ENCODE measurements around the gene PRTG.
A peak's percentile ranks its signal among the peaks of the same experiment; 100 is the strongest.
"Not testable (repeated sequence)": the region's sequence is repeated elsewhere in the genome, so short reads cannot be mapped to it uniquely, and the experiment has no call there.

The PRTG gene

GRCh38 chr15:55627730-55628368, 115.1 kb downstream of the PRTG start:
- no peak for DNase-seq

GRCh38 chr15:55619783-55620182, 123.2 kb downstream of the PRTG start:
- no peak for DNase-seq

GRCh38 chr15:55618387-55618786, 124.6 kb downstream of the PRTG start:
- no peak for DNase-seq

DNA sequence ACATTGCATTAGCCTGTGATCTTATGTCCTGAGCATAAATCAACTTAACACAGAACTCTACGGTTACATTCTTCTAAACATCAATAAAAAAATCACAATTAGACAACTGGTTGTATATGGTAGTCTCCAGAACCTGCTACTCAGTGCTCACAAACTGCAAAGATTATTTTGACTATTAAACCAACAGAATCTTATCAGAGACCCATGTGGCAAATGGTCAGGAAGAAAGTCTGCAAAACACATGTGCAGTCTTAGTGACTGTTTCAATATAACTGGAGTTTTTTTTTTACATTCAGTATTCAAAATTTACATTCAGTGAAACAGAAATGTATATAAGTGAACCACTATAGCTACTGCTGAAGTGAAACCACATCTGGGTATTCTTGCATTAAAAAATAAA, 127.5 kb downstream of the PRTG start:
- no peak for DNase-seq

DNA sequence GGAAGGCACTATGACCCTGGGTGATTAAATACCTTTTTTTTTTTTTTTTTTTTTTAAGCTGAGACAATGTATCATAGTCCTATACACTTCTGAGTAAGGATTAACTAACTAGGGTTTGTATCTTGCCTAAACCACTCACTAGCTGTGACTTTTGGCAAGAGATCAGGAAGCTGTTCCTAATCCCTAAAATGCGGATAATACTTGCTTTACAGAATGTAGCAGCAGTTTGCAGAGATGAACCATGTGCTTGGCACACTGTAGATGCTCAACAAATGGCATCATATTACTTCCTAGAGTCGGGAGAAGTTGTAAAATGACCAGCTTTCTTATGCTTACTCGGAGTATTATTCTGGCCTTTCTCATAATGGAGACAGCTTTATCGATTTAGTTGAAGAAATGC, 129.2 kb downstream of the PRTG start:
- no peak for DNase-seq

DNA sequence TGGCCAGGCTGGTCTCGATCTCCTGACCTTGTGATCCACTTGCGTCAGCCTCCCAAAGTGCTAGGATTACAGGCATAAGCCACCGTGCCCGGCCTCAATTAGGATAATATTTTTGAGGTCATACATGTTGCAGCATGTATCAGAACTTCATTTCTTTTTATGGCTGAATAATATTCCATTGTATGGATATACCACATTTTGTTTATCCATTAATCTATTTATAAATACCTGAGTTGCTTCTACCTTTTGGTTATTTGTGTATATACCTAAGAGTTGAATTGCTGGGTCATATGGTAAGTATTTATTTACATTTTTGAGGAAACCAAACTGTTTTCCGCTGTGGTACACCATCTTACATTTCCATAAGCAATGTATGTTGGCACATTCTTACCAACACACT, 136.7 kb downstream of the PRTG start:
- DNase-seq, result no peak

- no peak for DNase-seq
Measured at GRCh38 chr15:55601374-55601773, 141.6 kb downstream of the PRTG start.

- DNase-seq, result no peak
Measured at GRCh38 chr15:55599439-55599838, 143.5 kb downstream of the PRTG start.

DNA sequence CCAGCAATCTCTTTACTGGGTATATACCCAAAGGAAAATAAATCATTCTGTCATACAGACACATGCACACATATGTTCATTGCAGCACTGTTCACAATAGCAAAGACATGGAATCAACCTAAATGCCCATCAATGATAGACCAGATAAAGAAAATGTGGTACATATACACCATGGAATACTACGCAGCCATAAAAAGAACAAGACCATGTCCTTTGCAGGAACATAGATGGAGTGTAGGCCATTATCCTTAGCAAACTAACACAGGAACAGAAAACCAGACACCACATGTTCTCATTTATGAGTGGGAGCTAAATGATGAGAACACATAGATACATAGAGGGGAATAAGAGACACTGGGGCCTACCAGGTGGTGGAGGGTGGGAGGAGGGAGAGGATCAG, 149.9 kb downstream of the PRTG start:
- not testable (repeated sequence) for DNase-seq

- DNase-seq, result no peak
Measured at GRCh38 chr15:55590788-55591187, 152.2 kb downstream of the PRTG start.

DNA sequence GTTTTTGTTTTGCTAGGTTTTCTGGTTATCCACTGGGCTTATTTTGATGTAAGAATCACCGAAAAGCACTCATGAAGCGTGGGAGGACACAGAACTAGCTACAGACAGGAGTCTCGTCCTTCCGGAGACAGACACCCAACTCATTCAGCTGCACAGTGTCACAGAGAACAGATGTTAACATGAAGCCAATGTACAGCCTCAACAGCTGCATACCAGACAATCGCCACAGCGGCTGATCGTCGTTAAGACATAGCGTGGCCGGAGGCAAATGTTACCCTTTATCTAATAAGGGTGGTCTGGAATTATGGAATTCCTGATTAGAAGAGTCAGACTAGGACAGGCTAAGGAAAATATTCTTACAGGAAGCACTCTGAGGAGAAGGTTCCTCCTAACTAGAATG, 153.7 kb downstream of the PRTG start:
- DNase-seq, result no peak

GRCh38 chr15:55588815-55589115, 154.2 kb downstream of the PRTG start:
- DNase-seq, result no peak

DNA sequence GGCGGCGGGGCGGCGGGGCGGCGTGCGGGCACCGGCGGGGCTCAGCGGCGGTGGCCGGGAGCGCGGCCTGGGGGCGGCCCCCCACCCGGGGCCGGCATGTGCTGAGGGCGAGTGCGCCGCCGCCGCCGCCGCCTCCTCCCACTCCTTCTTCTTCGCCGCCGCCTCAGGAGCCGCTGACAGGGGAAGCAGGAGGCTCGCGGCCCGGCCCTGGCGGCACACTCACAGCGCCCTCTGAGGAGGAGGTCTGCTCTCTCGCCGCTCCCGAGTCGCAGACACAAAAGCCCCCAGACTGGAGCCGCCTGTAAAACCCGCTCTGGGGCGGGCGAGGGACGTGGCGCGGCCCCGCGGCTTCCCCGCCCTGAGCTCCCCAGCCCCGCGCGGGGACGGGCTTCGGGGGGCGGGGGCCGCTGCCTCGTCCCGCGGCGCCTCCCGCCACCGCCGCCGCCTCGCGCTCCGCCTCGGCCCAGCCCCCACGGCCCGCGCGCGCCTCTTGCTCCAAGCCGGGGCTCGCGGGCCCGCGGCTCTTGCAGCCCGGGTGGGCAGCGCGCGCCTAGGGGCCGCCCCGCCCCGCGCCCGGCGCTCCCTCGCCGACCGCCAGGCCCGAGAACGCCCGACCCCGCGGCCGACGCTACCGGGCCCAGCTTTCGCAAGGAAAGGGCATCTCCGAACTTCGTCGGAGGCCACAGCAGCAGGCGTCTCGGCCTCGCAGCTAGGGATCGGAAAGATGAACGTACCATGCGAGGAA, 154.7 kb downstream of the PRTG start, which contains the start of gene PYGO1:
Gene PYGO1 (minus strand): TSS at position 276 of the 745 bp plus-strand sequence. CDS start 462 bp downstream, outside the sequence.
- peak; percentile 34 to 58 for DNase-seq

- peak in 1 of 2 donors; percentile 21 for DNase-seq
Measured at GRCh38 chr15:55587321-55588069, 155.5 kb downstream of the PRTG start.

DNA sequence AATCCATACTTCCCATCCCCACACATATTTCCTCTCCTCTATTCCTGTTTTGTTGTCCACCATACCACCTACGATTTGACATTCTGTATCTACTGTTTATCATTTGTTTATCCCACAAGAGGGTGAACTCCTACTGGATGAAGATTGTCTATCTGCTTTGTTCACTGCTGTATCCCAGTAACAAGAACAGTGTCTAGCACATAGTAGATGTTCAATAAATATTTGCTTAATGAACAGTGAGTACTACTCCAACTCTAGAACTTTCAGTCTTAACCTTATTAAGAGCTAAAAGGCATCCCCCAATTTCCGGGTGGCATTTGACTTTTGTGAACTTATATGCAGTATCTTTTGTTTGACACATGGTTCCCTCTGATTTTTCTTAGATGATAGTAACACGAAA, 156.1 kb downstream of the PRTG start:
- DNase-seq, result no peak

GRCh38 chr15:55576943-55577342, 166.0 kb downstream of the PRTG start:
- DNase-seq, result no peak

DNA sequence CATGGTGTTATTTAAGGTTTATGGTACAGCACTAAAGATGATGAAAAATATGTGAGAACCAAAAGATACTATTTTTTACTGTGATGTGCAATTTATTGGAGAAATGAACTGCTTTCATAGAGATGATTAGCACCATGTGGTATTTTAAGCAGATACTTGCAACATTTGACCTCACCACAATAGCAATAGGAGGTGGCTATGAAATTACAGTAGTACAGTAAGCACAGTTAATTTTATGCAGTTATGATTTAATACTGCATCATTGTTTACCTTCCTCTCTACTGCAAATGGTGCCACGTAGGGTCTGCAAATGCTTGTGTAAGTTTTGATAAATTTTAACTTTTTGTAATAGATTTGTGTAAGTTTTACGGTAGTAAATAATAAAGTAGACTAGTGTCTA, 168.9 kb downstream of the PRTG start:
- DNase-seq, result no peak

DNA sequence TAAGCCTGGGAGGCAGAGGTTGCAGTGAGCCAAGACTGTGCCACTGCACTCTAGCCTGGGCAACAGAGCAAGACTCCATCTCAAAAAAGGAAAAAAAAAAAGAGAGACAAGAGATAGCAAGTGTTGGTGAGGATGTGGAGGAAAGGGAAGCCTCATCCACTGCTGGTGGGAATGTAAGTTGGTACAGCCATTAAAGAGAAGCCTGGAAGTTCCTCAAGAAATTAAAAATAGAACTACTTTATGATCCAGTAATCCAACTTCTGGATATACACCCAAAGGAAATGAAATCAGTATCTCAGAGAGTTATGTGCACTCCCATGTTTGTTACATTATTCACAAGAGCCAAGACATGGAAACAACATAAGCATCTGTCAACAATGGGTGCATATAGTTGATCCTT, 169.7 kb downstream of the PRTG start:
- DNase-seq, result no peak

DNA sequence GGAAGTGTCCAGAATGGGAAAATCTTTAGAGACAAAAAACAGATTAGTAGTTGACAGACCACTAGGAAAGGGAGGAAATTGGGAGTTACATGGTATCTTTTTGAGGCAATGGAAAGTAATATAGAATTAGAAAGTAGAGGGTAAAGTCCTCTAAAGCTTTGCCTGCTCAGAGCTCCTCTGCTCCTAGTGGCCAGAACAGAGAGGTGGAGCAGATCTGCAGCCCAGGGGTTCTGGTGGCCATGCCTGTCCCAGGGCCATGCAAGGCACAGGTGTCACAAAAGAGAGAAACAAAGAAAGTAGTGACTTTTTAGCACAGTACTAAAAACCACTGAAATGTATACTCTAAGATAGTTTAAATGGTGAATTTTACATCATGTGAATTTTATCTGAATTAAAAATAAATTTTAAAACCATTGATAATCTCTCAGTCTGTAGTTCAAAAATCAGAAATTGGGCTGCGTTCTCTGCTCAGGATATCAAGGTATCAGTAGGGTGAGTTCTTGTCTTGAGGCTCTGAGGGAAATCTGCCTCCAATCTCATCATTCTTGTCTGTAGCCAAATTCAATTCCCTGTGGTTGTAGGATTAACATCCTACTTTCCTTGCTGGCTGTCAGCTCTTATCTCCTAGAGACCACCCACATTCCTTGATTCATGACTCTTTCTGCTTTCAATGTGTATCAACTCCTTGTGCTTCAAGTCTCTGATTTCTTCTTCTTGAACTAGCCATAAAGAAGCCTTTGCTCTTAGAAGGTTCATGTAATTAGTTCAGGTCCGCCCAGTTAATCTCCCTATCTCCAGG, 178.4 kb downstream of the PRTG start:
- no peak for DNase-seq

DNA sequence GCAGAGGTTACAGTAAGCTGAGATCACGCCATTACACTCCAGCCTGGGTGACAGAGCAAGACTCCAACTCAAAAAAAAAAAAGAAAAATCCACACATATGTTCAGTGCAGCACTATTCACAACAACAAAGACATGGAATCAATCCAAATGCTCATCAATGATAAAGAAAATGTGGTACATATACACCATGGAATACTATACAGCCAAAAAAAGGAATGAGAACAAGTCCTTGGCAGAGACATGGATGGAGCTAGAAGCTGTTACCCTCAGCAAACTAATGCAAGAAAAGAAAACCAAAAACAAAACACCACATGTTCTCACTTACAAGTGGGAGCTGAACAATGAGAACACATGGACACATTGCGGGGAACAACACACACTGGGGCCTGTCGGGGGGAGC, 180.4 kb downstream of the PRTG start:
- DNase-seq, result no peak
